DOHH2 (cell line): ENCODE measurements around the gene SCAF11.

ENCODE experiments used
- CTCF ChIP-seq: fragments of 200-600 bp; sonication (generic); IDR thresholded peaks from one replicate; pipeline ENCODE4 v1.5.1; 2014; ENCODE audit warnings: antibody characterized with exemption, mild to moderate bottlenecking, low read depth, low read length; ENCODE audit not compliant: poor library complexity, severe bottlenecking
- EZH2phosphoT487 ChIP-seq: fragments of 200-600 bp; sonication (generic); IDR thresholded peaks from 2 replicates; pipeline ENCODE4 v1.6.1; 2017; ENCODE audit warnings: borderline replicate concordance, mild to moderate bottlenecking, antibody characterized with exemption, low read length, moderate library complexity, mixed read lengths

GRCh38 chr12:45948546-45948945, 41.8 kb downstream of the SCAF11 start:
- no peak for TF ChIP-seq CTCF
- no peak for TF ChIP-seq EZH2phosphoT487
